HepG2 (cell line): Measurements from ENCODE around the gene ODAM. TPM values are rescaled to one million over a fixed set of nuclear protein-coding genes. Genes with fewer than 3 reads are reported as not detected.

Experiments used
- AHR ChIP-seq: IDR thresholded peaks from 2 replicates; pipeline ENCODE4 v1.6.1; 2018; ENCODE audit warnings: missing genetic modification reagents, missing compliant biosample characterization
- ATF7 ChIP-seq, 2 experiments: fragments of 450-650 bp in 1 of 2; sonication (generic) in 1 of 2; formaldehyde crosslinking in 1 of 2; IDR thresholded peaks; 2 replicates each; pipeline versions ENCODE4 v1.4.0 to v1.6.1; 2016 to 2020; ENCODE audit warnings: antibody characterized with exemption in 1 of 2, mild to moderate bottlenecking in 1 of 2, missing genetic modification reagents in 1 of 2
- BCL6 ChIP-seq: IDR thresholded peaks from 2 replicates; pipeline ENCODE4 v1.6.1; 2016; ENCODE audit warnings: missing genetic modification reagents, missing compliant biosample characterization
- CHCHD3 ChIP-seq: sonication (generic); formaldehyde crosslinking; IDR thresholded peaks from 2 replicates; pipeline ENCODE4 v1.8.0; 2022; ENCODE audit warnings: mild to moderate bottlenecking, missing genetic modification reagents, moderate library complexity
- DDIT3 ChIP-seq: sonication (generic); formaldehyde crosslinking; IDR thresholded peaks from 2 replicates; pipeline ENCODE4 v1.4.0; 2020; ENCODE audit warnings: mild to moderate bottlenecking, missing genetic modification reagents
- DR1 ChIP-seq: sonication (generic); formaldehyde crosslinking; IDR thresholded peaks from 2 replicates; pipeline ENCODE4 v1.8.0; 2021; ENCODE audit warnings: mild to moderate bottlenecking, missing genetic modification reagents, inconsistent platforms
- E2F2 ChIP-seq: sonication (generic); formaldehyde crosslinking; IDR thresholded peaks from 2 replicates; pipeline ENCODE4 v1.4.0; 2020; ENCODE audit warnings: missing genetic modification reagents, borderline replicate concordance
- FLYWCH1 ChIP-seq: sonication (generic); formaldehyde crosslinking; IDR thresholded peaks from 2 replicates; pipeline ENCODE4 v1.8.1; 2023; ENCODE audit warnings: mild to moderate bottlenecking, missing genetic modification reagents
- GABPA ChIP-seq, 2 experiments: IDR thresholded peaks; 2 replicates each; pipeline ENCODE4 v1.6.1; 2011 to 2016; ENCODE audit warnings: low read depth in 2 of 2, low read length in 1 of 2, missing biosample characterization in 1 of 2, missing genetic modification characterization in 1 of 2
- GLI4 ChIP-seq: sonication (generic); formaldehyde crosslinking; IDR thresholded peaks from 2 replicates; pipeline ENCODE4 v1.5.1; 2020; ENCODE audit warnings: missing genetic modification reagents, mild to moderate bottlenecking, moderate library complexity, borderline replicate concordance
- HDAC6 ChIP-seq: fragments of 200-600 bp; sonication (generic); IDR thresholded peaks from 2 replicates; pipeline ENCODE4 v1.7.0; 2017; ENCODE audit warnings: mild to moderate bottlenecking, antibody characterized with exemption, low read length, low read depth
- ISX ChIP-seq: sonication (generic); formaldehyde crosslinking; conservative IDR thresholded peaks from 2 replicates; pipeline ENCODE4 v1.5.0; 2020; ENCODE audit warnings: missing genetic modification reagents
- MEF2D ChIP-seq: sonication (generic); formaldehyde crosslinking; IDR thresholded peaks from 2 replicates; pipeline ENCODE4 v1.5.1; 2020; ENCODE audit warnings: mild to moderate bottlenecking, missing genetic modification reagents
- MXD1 ChIP-seq: sonication (generic); formaldehyde crosslinking; IDR thresholded peaks from 2 replicates; pipeline ENCODE4 v1.4.0; 2020; ENCODE audit warnings: mild to moderate bottlenecking, missing genetic modification reagents
- PAF1 ChIP-seq: IDR thresholded peaks from 2 replicates; pipeline ENCODE4 v1.6.1; 2016; ENCODE audit warnings: missing genetic modification reagents, missing compliant biosample characterization
- RBAK ChIP-seq: sonication (generic); formaldehyde crosslinking; IDR thresholded peaks from 2 replicates; pipeline ENCODE4 v1.5.1; 2020; ENCODE audit warnings: mild to moderate bottlenecking, missing genetic modification reagents
- RXRB ChIP-seq: IDR thresholded peaks from 2 replicates; pipeline ENCODE4 v1.6.1; 2016; ENCODE audit warnings: borderline replicate concordance, missing genetic modification reagents, missing compliant biosample characterization
- SNRNP70 ChIP-seq: fragments of 200-400 bp; formaldehyde crosslinking; IDR thresholded peaks from 2 replicates; pipeline ENCODE4 v1.6.1; 2017; ENCODE audit warnings: mild to moderate bottlenecking, low read depth, low read length, moderate library complexity
- U2AF2 ChIP-seq: fragments of 200-400 bp; formaldehyde crosslinking; IDR thresholded peaks from 2 replicates; pipeline ENCODE4 v1.6.1; 2017; ENCODE audit warnings: low read depth, mild to moderate bottlenecking, low read length
- UBTF ChIP-seq: sonication (generic); formaldehyde crosslinking; IDR thresholded peaks from 2 replicates; pipeline ENCODE4 v1.4.0; 2020; ENCODE audit warnings: mild to moderate bottlenecking, missing genetic modification reagents
- ZBTB39 ChIP-seq: sonication (generic); formaldehyde crosslinking; IDR thresholded peaks from 2 replicates; pipeline ENCODE4 v1.5.0; 2020; ENCODE audit warnings: missing genetic modification reagents
- ZNF484 ChIP-seq: sonication (generic); formaldehyde crosslinking; IDR thresholded peaks from 2 replicates; pipeline ENCODE4 v1.5.1; 2020; ENCODE audit warnings: mild to moderate bottlenecking, low read depth, missing genetic modification reagents, borderline replicate concordance
- ZNF614 ChIP-seq: IDR thresholded peaks from 2 replicates; pipeline ENCODE4 v1.6.1; 2018; ENCODE audit warnings: missing biosample characterization, missing genetic modification reagents, inconsistent platforms, borderline replicate concordance
- polyA plus RNA-seq, 8 experiments: library from polyadenylated mRNA; depleted of rRNA in 3 of 8; stranded (reverse) in 7 of 8; unstranded in 1 of 8; fragments of >200 nt; fragmentation: Illumina TruSeq in 4 of 8; extraction: Trizol in 4 of 8; gene quantifications; 2 replicates each; pipeline versions ENCODE4 v1.2.1 to v1.2.3, GENCODE V29; 2011 to 2016; ENCODE audit warnings: low read depth in 4 of 8, missing spikeins in 1 of 8, mixed read lengths in 1 of 8; ENCODE audit not compliant: insufficient read depth in 1 of 8
- total RNA-seq, 5 experiments: library from RNA; depleted of rRNA; stranded (reverse); fragments of >200 nt; fragmentation: Illumina TruSeq; extraction: Trizol; gene quantifications; 2 replicates each; pipeline ENCODE4 v1.2.3, GENCODE V29; 2016; ENCODE audit warnings: low read depth in 1 of 5

Gene ODAM
- total and polyA plus RNA-seq, 2 of the 13 experiments (the other 11 are each of a cell fraction or from before 2014, with no cell fraction given) = 94.6 to 115 TPM

- TF ChIP-seq ZNF484 (CRISPR knock-in tag) = no peak
- TF ChIP-seq RBAK = no peak
- TF ChIP-seq FLYWCH1 = no peak
- TF ChIP-seq ATF7 (IDR thresholded peaks at IDR 0.05) = 0 out of 2 replicates have a peak, but pooled peaks have one; percentile 43
- TF ChIP-seq ATF7 (CRISPR knock-in tag; IDR thresholded peaks at IDR 0.05) = no peak; the same call in 1 of the 2 replicates
- TF ChIP-seq ZNF614 (CRISPR knock-in tag) = no peak
- TF ChIP-seq UBTF (CRISPR knock-in tag) = no peak
- no peak for TF ChIP-seq ISX (CRISPR knock-in tag)
- TF ChIP-seq E2F2 (CRISPR knock-in tag) = no peak
- no peak; the same call in 1 of the 2 replicates for TF ChIP-seq AHR
- TF ChIP-seq SNRNP70 = no peak
- TF ChIP-seq CHCHD3 (CRISPR knock-in tag) = no peak
- TF ChIP-seq MXD1 (CRISPR knock-in tag) = no peak
- TF ChIP-seq RXRB = peak; percentile 94
- TF ChIP-seq HDAC6 = no peak
- peak; percentile 76; the same call in 1 of the 2 replicates for TF ChIP-seq MEF2D (CRISPR knock-in tag)
- peak; percentile 98 for TF ChIP-seq BCL6 (CRISPR knock-in tag)
- TF ChIP-seq GABPA (IDR thresholded peaks at IDR 0.05; ENCODE audit: low read depth, low read length) = no peak
- TF ChIP-seq GABPA (CRISPR knock-in tag; IDR thresholded peaks at IDR 0.05; ENCODE audit: low read depth) = no peak
- TF ChIP-seq ZBTB39 (CRISPR knock-in tag) = peak; percentile 65; the same call in 1 of the 2 replicates
- TF ChIP-seq DR1 = no peak
- no peak for TF ChIP-seq PAF1 (CRISPR knock-in tag)
- no peak for TF ChIP-seq U2AF2
- no peak for TF ChIP-seq DDIT3 (CRISPR knock-in tag)
- TF ChIP-seq GLI4 = no peak
Measured at GRCh38 chr4:70182517-70183167, 12.9 kb upstream of the ODAM start (continued).
